BLaER1 (cell line): ENCODE measurements around the gene GARIN5A.

Experiments
- H3K27ac ChIP-seq: shearing (Covaris generic); formaldehyde crosslinking; 2 replicates; pipeline ENCODE4 v1.8.1; 2022
- H3K27me3 ChIP-seq: shearing (Covaris generic); formaldehyde crosslinking; 2 replicates; pipeline ENCODE4 v1.8.1; 2022
- H3K36me3 ChIP-seq: shearing (Covaris generic); formaldehyde crosslinking; 2 replicates; pipeline ENCODE4 v1.8.1; 2022
- H3K4me1 ChIP-seq: shearing (Covaris generic); formaldehyde crosslinking; 2 replicates; pipeline ENCODE4 v1.8.1; 2022
- H3K4me2 ChIP-seq: shearing (Covaris generic); formaldehyde crosslinking; 2 replicates; pipeline ENCODE4 v1.8.1; 2022
- H3K4me3 ChIP-seq: shearing (Covaris generic); formaldehyde crosslinking; 2 replicates; pipeline ENCODE4 v1.8.1; 2022
- H3K9ac ChIP-seq: shearing (Covaris generic); formaldehyde crosslinking; 2 replicates; pipeline ENCODE4 v1.8.1; 2022
- H3K9me3 ChIP-seq: shearing (Covaris generic); formaldehyde crosslinking; 2 replicates; pipeline ENCODE4 v1.8.1; 2022
- H4K20me1 ChIP-seq: shearing (Covaris generic); formaldehyde crosslinking; 2 replicates; pipeline ENCODE4 v1.8.1; 2022
- Cebpa-rat ChIP-seq: shearing (Covaris generic); IDR thresholded peaks from 2 replicates; pipeline ENCODE4 v1.8.1; 2022

Gene GARIN5A

DNA sequence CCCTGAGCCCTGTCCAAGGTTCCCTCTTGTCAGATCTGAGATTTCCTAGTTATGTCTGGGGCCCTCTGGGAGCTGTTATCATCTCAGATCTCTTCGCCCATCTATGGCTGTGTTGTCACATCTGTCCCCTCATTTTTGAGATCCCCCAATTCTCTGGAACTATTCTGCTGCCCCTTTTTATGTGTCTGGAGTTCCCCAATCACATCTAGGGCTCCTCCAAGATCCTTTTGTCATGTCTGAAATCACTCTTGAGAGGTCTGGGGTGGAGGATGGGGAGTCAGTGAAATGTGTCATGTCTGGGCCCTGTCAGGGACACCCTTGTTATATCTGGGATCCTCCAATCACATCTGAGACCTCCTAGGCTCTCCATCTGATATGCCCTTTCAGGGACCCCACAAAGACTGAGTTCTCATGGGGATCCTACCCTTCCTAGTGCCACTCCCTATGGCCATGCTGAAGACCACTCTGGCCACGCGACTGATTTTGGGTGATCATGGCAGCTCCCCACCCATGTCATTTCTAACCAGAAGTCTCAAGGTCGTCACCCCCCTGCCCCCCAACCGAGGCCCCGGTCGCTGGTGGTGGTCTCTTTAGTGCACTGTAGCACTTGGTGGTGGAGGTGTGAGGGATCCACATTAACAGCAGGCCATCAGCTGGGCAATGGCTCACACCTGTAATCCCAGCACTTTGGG lies 47.7 kb downstream of the GARIN5A start:
- H3K36me3 ChIP-seq: peaks cover 4% of the 10 kb centered on the region
- H3K27ac ChIP-seq: no peak overlapping the region; the same call in 1 of the 2 replicates
- H3K4me3 ChIP-seq: peak overlapping the region; percentile 54; the same call in 1 of the 2 replicates
- H3K9me3 ChIP-seq: no peaks in the 10 kb centered on the region
- H3K4me1 ChIP-seq: peaks cover 62% of the 10 kb centered on the region
- peak overlapping the region; percentile 58; the same call in 1 of the 2 replicates for H3K9ac ChIP-seq
- no peaks in the 10 kb centered on the region for H3K27me3 ChIP-seq
- no peak for TF ChIP-seq Cebpa-rat
- peak overlapping the region; percentile 95 for H3K4me2 ChIP-seq
- H4K20me1 ChIP-seq: peaks cover 4% of the 10 kb centered on the region; the same call in 1 of the 2 replicates

DNA sequence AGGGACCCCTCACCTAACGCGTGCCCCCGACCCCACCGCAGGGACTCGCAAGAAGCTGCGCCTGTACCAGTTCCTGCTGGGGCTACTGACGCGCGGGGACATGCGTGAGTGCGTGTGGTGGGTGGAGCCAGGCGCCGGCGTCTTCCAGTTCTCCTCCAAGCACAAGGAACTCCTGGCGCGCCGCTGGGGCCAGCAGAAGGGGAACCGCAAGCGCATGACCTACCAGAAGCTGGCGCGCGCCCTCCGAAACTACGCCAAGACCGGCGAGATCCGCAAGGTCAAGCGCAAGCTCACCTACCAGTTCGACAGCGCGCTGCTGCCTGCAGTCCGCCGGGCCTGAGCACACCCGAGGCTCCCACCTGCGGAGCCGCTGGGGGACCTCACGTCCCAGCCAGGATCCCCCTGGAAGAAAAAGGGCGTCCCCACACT lies 48.6 kb downstream of the GARIN5A start:
- peaks cover 52% of the 10 kb centered on the region for H3K4me1 ChIP-seq

DNA sequence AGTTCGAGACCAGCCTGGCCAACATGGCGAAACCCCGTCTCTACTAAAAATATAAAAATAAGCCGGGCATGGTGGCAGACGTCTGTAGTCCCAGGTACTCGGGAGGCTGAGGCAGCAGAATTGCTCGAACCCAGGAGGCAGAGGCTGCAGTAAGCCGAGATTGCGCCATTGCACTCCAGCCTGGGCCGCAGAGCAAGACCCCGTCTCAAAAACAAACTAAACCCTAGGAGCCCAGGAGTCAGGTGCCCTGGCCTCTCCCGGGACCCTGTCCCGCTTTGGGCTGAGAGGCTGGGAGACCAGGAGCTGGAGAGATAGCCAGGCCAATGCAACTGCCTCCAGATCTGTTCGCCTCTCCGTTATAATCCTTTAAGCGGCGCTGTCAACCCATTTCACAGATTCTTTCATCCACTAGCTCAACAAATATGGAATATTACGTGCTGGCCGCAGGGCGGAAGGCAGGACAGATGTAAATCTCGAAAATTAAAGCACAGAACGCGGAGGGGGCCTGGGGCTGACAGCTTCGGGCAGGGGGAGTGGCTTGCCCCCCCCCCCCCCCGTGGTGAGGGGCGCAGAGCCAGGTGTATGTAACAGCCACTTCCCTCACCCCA lies 49.2 kb downstream of the GARIN5A start:
- Histone ChIP-seq H3K4me1 (peaks cover 50% of the 10 kb centered on the region), H3K9ac (peak overlapping the region; percentile 58), H3K36me3 (peaks cover 19% of the 10 kb centered on the region), H3K27ac (peak overlapping the region; percentile 66), H3K27me3 (no peaks in the 10 kb centered on the region), H4K20me1 (no peaks in the 10 kb centered on the region), H3K9me3 (no peaks in the 10 kb centered on the region), H3K4me2 (peak overlapping the region; percentile 95), H3K4me3 (peak overlapping the region; percentile 54)
- TF ChIP-seq Cebpa-rat: no peak

More for the DNA sequence above, 48.6 kb downstream of the GARIN5A start:
- peak overlapping the region; percentile 95 for H3K4me2 ChIP-seq
- no peak for TF ChIP-seq Cebpa-rat
- H4K20me1 ChIP-seq: no peaks in the 10 kb centered on the region; the same call in 1 of the 2 replicates
- peaks cover 13% of the 10 kb centered on the region for H3K36me3 ChIP-seq
- H3K9ac ChIP-seq: peak overlapping the region; percentile 58
- peak overlapping the region; percentile 66 for H3K27ac ChIP-seq
- H3K27me3 ChIP-seq: no peaks in the 10 kb centered on the region
- H3K9me3 ChIP-seq: no peaks in the 10 kb centered on the region
- peak overlapping the region; percentile 54 for H3K4me3 ChIP-seq

DNA sequence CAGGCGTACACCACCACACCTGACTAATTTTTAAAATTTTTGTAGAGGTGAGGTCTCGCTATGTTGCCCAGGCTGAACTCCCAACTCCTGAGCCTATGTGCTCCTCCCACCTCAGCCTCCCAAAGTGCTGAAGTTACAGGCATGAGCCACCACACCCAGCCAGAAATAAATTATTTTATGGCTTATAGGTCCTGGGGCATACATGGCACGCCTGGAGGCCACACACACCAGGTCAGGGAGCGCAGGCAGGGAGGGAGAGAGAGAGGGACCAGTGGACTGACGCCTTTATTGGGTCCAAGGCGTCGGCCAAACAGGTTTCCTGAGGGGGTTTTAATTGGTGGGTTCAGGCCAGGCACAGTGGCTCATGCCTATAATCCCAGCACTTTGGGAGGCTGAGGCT lies 51.1 kb downstream of the GARIN5A start:
- Histone ChIP-seq H3K27ac (no peak overlapping the region), H3K4me1 (peaks cover 51% of the 10 kb centered on the region), H3K36me3 (peaks cover 25% of the 10 kb centered on the region), H3K9me3 (no peaks in the 10 kb centered on the region), H3K4me3 (no peak overlapping the region), H3K9ac (no peak overlapping the region), H3K27me3 (no peaks in the 10 kb centered on the region), H4K20me1 (no peaks in the 10 kb centered on the region), H3K4me2 (no peak overlapping the region)
- no peak for TF ChIP-seq Cebpa-rat

DNA sequence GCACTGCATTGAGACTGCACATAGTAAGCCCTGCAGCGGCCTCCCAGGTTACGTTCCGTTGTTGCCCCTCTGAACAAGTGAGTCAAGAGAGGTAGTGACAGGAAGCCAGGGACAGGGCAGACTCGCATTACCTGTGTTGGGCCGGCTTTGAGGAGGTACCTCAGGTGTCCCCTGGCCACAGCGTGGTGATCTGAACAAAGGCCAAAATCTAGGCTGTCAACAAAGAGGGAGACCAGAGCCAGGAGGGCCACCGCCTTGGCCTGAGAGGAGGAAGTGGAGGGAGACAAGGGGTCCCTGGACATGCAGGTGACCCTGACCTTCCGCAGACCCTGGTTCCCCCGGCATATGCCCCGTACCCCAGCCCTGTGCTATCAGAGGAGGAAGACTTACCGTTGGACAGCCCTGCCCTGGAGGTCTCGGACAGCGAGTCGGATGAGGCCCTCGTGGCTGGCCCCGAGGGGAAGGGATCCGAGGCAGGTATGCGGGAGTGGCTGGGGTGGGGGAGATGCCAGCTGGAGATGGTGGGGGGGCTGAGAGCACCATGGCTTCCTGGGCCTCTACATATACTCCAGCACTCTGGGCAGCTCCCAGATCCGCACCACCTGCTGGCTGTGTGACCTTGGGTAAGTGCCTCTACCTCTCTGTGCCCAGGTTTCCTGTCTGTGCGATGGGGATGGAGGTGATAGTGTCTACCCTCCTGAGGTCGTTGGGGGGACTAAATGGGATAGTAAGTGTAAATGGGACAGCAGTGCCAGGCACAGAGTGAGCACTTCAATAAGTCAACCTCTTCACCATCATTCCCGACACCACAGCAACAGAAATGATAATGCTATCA lies 53.2 kb downstream of the GARIN5A start:
- no peak overlapping the region for H3K4me2 ChIP-seq
- no peak overlapping the region for H3K27ac ChIP-seq
- H3K27me3 ChIP-seq: no peaks in the 10 kb centered on the region
- H3K9me3 ChIP-seq: no peaks in the 10 kb centered on the region
- H3K4me3 ChIP-seq: no peak overlapping the region
- H3K9ac ChIP-seq: no peak overlapping the region
- H4K20me1 ChIP-seq: no peaks in the 10 kb centered on the region
- TF ChIP-seq Cebpa-rat: no peak
- H3K36me3 ChIP-seq: peaks cover 25% of the 10 kb centered on the region
- H3K4me1 ChIP-seq: peaks cover 51% of the 10 kb centered on the region

DNA sequence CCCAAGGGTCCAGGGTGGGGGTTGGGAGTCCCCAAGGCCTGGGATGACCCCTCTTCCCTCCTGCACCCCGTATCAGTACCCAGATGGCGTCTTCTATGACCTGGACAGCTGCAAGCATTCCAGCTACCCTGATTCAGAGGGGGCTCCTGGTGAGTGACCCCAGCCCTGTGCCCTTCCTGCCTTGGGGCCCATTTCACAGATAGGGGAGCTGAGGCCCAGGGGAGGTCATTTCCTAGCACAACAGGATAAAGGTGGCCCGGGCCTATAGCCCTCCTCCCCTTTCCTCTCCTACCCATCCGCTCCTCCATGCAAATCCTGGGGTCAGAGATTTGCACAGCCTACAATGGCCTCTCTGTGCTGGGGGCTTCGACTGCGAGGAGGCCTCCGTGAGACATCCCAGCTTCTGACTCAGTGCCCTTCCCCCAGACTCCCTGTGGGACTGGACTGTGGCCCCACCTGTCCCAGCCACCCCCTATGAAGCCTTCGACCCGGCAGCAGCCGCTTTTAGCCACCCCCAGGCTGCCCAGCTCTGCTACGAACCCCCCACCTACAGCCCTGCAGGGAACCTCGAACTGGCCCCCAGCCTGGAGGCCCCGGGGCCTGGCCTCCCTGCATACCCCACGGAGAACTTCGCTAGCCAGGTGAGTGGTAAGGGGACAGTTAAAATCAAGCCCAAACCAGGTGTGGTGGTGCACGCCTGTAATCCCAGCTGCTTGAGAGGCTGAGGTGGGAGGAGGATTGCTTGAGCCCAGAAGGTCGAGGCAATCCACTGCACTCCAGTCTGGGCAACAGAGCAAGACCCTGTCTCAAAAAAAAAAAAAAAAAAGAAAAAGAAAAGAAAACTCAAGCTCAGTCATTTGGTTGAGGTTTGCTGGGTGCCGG lies 54.0 kb downstream of the GARIN5A start:
- no peaks in the 10 kb centered on the region for H3K27me3 ChIP-seq
- no peaks in the 10 kb centered on the region for H4K20me1 ChIP-seq
- peaks cover 51% of the 10 kb centered on the region for H3K4me1 ChIP-seq
- H3K4me2 ChIP-seq: no peak overlapping the region
- H3K9me3 ChIP-seq: no peaks in the 10 kb centered on the region
- no peak overlapping the region for H3K9ac ChIP-seq
- TF ChIP-seq Cebpa-rat: no peak
- peaks cover 25% of the 10 kb centered on the region for H3K36me3 ChIP-seq
- H3K4me3 ChIP-seq: no peak overlapping the region
- 0 out of 2 replicates have a peak overlapping the region, but pooled peaks have one; percentile 30 for H3K27ac ChIP-seq

DNA sequence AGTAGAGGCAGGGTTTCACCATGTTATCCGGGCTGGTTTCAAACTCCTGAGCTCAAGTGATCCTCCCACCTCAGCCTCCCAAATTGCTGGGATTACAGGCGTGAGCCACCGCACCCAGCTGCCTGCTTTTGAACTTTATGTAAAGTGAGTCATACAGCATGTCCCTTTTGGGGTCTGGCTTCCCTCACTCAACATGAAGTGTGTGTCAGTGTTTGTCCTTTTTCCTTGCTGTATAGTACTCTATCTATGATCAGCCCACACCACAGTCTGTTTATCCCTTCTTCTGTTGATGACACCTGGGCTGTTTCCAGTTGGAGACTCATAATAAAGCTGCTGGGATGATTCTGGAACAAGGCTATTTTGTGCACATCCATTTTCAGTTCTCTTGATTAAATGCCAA lies 55.8 kb downstream of the GARIN5A start:
- Histone ChIP-seq H3K9ac (no peak overlapping the region), H3K27ac (no peak overlapping the region), H3K9me3 (no peaks in the 10 kb centered on the region), H3K4me2 (peak overlapping the region; percentile 93), H3K4me3 (no peak overlapping the region), H3K36me3 (peaks cover 25% of the 10 kb centered on the region), H4K20me1 (no peaks in the 10 kb centered on the region), H3K4me1 (peaks cover 64% of the 10 kb centered on the region), H3K27me3 (no peaks in the 10 kb centered on the region)
- TF ChIP-seq Cebpa-rat: no peak

DNA sequence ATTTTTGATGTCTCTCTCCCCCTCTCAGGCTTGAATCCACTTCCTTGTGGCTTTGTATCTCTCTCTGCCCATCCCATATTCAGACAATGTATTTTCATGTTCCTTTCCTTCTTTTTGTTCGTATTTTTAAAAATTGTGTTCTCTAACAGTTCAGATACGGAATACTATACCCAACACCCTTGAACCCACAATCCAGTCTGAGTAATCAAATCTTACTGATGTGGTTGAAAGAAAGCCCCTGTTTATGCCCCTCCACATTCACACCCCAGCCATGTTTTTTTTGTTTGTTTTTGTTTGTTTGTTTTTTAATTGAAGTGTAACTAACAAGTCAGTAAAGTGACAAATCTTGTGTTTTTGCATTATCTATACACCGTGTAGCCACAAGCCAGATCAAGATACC lies 56.5 kb downstream of the GARIN5A start:
- Histone ChIP-seq H3K36me3 (peaks cover 25% of the 10 kb centered on the region), H3K4me2 (peak overlapping the region; percentile 93), H3K27ac (peak overlapping the region; percentile 84), H3K27me3 (no peaks in the 10 kb centered on the region), H4K20me1 (no peaks in the 10 kb centered on the region), H3K9me3 (no peaks in the 10 kb centered on the region), H3K9ac (peak overlapping the region; percentile 76), H3K4me1 (peaks cover 69% of the 10 kb centered on the region), H3K4me3 (peak overlapping the region; percentile 66)
- TF ChIP-seq Cebpa-rat: no peak

DNA sequence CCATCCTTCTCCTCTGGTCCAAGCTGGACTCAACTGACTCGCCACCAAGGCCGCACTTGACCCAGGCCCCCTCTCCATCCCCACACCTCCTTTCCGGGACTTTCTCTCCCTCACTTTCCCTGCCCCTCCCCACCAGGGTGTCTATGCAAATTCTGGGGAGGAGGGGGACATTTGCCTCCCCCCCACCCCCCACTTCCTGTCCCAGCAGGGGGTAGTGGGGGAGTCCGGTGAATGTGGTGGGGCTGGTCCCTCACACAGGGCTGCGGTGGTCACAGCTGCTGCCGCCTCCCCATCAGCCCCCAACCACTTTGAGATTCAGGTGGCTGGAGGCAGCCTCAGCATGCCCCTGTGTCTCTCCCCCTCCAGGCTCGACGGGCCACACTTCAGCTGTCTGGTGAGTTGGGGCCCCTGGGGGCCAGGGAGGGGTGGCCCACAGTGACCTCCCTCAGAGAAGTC lies 57.0 kb downstream of the GARIN5A start:
- Histone ChIP-seq H3K4me3 (peak overlapping the region; percentile 66), H3K9me3 (no peaks in the 10 kb centered on the region), H3K27me3 (no peaks in the 10 kb centered on the region), H3K4me2 (peak overlapping the region; percentile 93), H4K20me1 (no peaks in the 10 kb centered on the region), H3K4me1 (peaks cover 74% of the 10 kb centered on the region), H3K36me3 (peaks cover 25% of the 10 kb centered on the region), H3K9ac (peak overlapping the region; percentile 76), H3K27ac (peak overlapping the region; percentile 84)
- no peak for TF ChIP-seq Cebpa-rat
